Choroid plexus epithelial cell (primary cell): ENCODE results near the gene IL4I1.

Source experiments
- DNase-seq: peaks from one replicate; pipeline ENCODE4 v3.0.0-alpha.2; 2010; ENCODE audit warnings: low read depth
- H3K4me3 ChIP-seq: 2 replicates; pipeline ENCODE4 v1.5.1; 2011; ENCODE audit warnings: low read depth, mild to moderate bottlenecking, control low read depth, low read length, moderate library complexity
- CTCF ChIP-seq: conservative IDR thresholded peaks from 2 replicates; pipeline ENCODE4 v1.5.1; 2011; ENCODE audit warnings: low read depth, mild to moderate bottlenecking, control low read depth, inconsistent platforms, low read length, moderate library complexity

IL4I1 gene

GRCh38 chr19:49866933-49867782 is 29.5 kb downstream of the IL4I1 start, which contains the start of gene PNKP:
TSS of gene PNKP (minus strand) at chr19:49867576. CDS start at chr19:49867204, 372 bp downstream.
- no peak for TF ChIP-seq CTCF
- peak; percentile 92 for DNase-seq
- peak within 1 kb of the TSS; percentile 90 for H3K4me3 ChIP-seq

- DNase-seq = no peak
- H3K4me3 ChIP-seq = no peak overlapping the region
These were observed 31.8 kb downstream of the IL4I1 start for GRCh38 chr19:49864890-49865289.

GRCh38 chr19:49863935-49864320 is 32.8 kb downstream of the IL4I1 start:
- TF ChIP-seq CTCF = no peak
- DNase-seq = no peak
- H3K4me3 ChIP-seq = no peak overlapping the region

More at GRCh38 chr19:49864890-49865289, 31.8 kb downstream of the IL4I1 start:
- TF ChIP-seq CTCF = no peak

- no peak overlapping the region for H3K4me3 ChIP-seq
- no peak for TF ChIP-seq CTCF
These were observed 33.3 kb downstream of the IL4I1 start for GRCh38 chr19:49863254-49863934.

GRCh38 chr19:49862391-49863253 is 34.1 kb downstream of the IL4I1 start:
- H3K4me3 ChIP-seq = no peak overlapping the region
- no peak for DNase-seq
- TF ChIP-seq CTCF = peak; percentile 46

More at GRCh38 chr19:49863254-49863934, 33.3 kb downstream of the IL4I1 start:
- DNase-seq = no peak

- TF ChIP-seq CTCF = no peak
These were observed 34.9 kb downstream of the IL4I1 start for GRCh38 chr19:49861541-49862378.

More at GRCh38 chr19:49861541-49862378, 34.9 kb downstream of the IL4I1 start:
- H3K4me3 ChIP-seq = no peak overlapping the region
- DNase-seq = no peak
